Erythroblast (primary cell): ENCODE data around the gene IL3RA.

ENCODE experiments used
- GATA1 ChIP-seq: IDR thresholded peaks from 2 replicates; pipeline ENCODE4 v1.6.1; 2011; ENCODE audit warnings: low read depth, mild to moderate bottlenecking, control low read depth, low read length, moderate library complexity
- POLR2A ChIP-seq: IDR thresholded peaks from 2 replicates; pipeline ENCODE4 v1.6.1; 2011; ENCODE audit warnings: mild to moderate bottlenecking, low read length

- TF ChIP-seq POLR2A (no peak), GATA1 (no peak)
These were observed 25.3 kb downstream of the IL3RA start for GRCh38 chrX:1361910-1362309.
